ENCODE data around the gene CENPV.

- no peak for TF ChIP-seq CTCF (IDR thresholded peaks at IDR 0.05)
- no peak for TF ChIP-seq POLR2AphosphoS5 (IDR thresholded peaks at IDR 0.05)
These were observed 3.8 kb downstream of the CENPV start for GRCh38 chr17:16349431-16349830.

Data from breast epithelium (tissue), 3 donors.